Stimulated activated CD4-positive, alpha-beta T cell treated with anti-CD3 and anti-CD28 coated beads, Interleukin-4, amount 100 ng/mL, for 48 hours (primary cell): ENCODE results near the gene NCAN.

ENCODE experiments used
- DNase-seq, 2 donors: peaks; one replicate each; pipeline ENCODE4 v3.0.0-alpha.2; 2020; ENCODE audit warnings: low read depth in 2 of 2

The NCAN gene

DNA sequence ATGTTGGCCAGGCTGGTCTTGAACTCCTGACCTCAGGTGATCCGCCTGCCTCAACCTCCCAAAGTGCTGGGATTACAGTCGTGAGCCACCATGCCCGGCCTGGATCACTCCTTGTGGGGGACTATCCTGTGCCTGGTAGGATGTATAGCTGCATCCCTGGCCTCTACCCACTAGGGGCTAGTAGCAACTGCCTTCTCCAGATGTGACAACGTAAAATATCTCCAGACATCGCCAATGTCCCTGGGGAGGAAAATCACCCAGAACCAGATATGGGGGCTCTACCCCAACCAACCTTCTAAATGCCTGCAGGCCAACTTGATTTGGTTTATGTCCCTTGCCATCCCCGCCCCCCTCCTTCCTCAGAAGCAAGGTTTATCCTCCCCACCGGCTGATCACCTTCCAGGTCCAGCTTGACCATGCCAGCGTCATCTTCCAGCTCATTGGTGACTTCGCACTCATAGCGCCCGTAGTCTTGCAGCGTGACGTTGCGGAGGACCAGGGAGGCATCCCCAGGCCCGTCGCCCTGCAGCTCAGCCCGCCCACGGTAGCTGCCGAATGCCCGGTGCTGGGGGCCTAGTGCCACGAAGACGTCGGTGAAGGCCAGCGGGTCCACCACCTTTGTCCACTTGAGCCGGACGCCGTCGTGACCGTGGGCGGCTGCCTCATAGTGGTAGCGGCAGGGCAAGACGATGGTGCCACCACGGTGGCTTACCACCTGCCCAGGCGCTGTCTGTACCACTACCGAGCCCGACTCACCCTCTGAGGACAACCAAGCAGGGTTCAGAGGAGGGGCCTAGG lies 48.9 kb downstream of the NCAN start:
- no peak for DNase-seq

GRCh38 chr19:19261350-19262189 lies 49.8 kb downstream of the NCAN start:
- no peak for DNase-seq

DNA sequence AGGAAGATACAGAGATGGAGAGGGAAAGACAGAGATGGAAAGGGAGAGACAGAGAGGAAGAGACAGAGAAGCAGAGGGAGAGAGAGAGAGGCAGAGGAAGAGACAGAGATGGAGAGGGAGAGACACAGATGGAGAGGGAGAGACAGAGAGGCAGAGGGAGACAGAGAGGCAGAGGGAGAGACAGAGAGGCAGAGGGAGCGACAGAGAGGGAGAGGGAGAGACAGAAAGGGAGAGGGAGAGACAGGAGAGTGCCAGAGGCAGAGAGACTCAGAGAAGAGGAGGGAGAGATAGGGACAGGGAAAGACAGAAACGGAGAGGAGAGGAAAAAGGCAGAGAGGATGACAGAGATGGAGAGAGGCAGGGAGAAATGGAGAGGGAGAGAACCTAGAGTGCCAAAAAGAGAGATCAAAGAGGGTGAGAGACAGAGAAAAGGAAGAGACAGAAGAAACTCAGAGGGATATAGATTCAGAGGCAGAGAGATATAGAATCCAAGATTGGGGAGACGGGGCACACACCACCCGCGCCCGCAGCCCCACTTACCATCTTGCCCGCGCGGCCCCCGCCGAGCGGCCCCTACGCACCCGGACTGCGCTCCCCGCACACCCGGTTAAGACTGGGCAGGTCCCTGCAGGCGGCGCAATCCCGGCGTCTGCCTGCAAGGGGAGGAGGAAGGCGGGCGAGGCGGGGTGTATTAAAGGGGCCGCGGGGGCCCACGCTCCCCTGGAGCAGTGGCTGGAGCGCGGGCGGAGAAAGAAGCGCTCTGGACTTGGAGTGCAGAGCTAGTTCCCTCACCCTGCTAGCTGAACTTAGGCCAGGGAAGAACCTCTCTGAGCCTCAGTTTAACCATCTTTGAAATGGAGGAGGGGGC lies 50.7 kb downstream of the NCAN start:
- DNase-seq, result no peak

GRCh38 chr19:19263886-19264487 lies 52.2 kb downstream of the NCAN start:
- no peak for DNase-seq

- no peak for DNase-seq
Observed at GRCh38 chr19:19267305-19267704, 55.5 kb downstream of the NCAN start.

- DNase-seq, result no peak
Observed at GRCh38 chr19:19268453-19269385, 57.0 kb downstream of the NCAN start.

- DNase-seq, result no peak
Observed at GRCh38 chr19:19269952-19270694, 58.4 kb downstream of the NCAN start.

DNA sequence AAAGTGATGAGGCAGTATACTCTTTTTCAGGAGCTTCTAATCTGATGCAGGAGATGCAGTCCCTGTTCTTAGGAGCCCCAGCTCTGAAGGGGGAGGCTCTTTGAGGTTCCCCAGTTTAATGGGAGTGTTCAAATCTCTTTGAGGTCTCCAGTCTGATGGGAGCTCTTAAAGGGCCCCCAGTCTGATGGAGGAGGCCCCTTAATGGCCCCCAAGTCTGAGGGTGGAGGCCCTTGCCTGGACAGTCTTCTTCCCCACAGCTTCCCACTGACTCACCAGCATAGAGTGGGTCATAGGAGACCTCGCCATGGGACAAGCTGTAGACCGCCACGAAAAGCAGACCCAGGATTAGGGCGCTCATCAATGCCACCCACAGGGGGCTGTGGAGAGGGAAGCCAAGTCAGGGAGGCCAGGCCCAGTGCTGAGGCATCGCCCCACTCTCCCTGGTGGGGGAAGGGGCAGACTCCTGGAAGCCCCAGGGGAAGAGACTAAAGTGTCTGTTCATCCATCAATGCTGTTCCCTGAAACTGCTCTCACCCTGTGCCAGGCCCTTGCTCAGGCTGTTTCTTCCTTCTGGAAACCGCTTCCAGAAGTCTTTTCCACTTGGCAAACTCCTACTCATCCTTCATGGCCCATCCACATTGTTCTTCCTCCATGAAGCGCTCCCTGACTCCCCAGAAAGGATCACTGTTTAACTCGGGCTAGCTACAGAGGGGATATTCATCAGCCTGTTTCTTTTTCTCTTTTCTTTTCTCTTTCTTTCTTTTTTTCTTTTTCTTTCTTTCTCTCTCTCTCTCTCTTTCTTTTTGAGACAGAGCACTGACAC lies 59.2 kb downstream of the NCAN start:
- no peak for DNase-seq

DNA sequence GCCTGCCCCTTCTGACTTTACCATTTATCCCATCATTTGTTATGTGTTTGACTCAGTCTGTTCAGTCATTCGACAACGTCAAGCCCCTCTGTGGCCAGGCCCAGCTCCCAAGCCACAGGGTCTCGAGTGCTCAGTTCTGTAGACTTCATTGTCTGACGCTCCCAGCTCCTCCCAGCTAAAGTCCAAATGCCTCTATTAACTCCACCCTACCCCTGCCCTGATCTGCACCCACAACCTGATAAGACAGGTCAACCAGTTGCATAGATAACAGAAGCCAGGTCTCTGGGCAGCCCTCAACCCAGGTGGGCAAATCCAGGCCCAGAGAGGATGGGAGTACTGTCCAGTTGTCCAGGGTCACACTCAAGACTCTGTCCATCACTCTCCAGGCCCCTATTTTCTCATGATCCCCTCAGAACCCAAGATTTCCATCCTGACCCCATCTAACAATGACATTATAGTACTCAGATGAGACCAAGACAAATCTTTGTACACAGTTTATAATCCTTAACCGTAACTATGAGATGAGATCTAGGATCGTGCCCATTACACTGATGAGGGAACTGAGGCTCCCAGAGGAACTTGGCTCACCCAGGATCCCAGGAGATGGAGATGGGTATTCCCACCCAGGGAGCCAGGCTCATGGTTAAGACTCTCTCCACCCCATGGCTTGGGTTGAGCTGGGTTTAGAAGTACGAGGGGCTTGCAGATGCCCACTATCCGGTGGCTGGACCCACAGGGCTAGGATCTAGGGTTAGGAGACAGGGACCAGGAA lies 60.3 kb downstream of the NCAN start:
- DNase-seq, result no peak

- DNase-seq, result no peak
Observed at GRCh38 chr19:19274146-19274545, 62.4 kb downstream of the NCAN start.

GRCh38 chr19:19274716-19275565 lies 63.2 kb downstream of the NCAN start:
- DNase-seq, result no peak

- DNase-seq, result no peak
Observed at GRCh38 chr19:19276386-19276785, 64.6 kb downstream of the NCAN start.

GRCh38 chr19:19276851-19277250 lies 65.1 kb downstream of the NCAN start:
- DNase-seq, result no peak

DNA sequence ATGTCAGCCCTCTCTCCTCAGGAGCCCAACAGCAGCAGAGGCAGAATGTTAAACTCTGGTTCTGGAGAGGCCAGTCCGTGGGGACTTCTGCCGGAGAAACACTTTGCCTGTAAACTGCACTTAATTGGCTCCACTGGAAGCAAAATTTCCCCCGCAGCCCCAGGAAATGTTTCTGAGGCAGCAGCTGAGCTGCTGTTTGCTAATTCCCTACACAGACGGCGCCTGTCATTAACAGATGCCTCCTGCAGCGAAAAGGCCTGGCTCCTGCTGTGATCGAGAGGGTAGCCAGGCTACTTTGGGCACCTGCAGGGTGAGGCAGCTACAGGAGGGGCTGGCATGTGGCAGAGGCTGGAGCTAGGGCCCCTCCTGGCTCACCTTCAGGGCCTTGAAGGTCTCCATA lies 66.6 kb downstream of the NCAN start:
- no peak for DNase-seq

- DNase-seq, result no peak
Observed at GRCh38 chr19:19279062-19279612, 67.4 kb downstream of the NCAN start.

DNA sequence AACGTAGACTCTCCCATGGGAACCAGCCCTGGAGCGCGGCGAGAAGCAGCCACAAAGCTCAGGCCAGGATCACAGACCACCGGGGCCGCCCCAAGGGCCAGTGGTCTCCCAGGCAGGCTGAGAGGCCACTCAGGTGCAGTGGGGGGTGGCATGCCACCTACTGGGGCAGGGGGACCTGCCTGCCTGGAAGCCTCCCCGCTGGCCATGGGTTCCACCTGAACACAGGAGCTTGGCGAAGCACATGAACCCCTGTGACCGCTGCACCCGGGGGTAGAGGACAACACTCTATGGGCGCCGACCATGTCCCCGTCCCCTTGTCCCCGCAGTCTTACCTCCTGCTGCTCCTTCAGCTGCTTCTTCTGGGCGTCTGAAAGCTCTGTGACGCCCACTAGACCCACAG lies 68.1 kb downstream of the NCAN start:
- DNase-seq, result no peak

DNA sequence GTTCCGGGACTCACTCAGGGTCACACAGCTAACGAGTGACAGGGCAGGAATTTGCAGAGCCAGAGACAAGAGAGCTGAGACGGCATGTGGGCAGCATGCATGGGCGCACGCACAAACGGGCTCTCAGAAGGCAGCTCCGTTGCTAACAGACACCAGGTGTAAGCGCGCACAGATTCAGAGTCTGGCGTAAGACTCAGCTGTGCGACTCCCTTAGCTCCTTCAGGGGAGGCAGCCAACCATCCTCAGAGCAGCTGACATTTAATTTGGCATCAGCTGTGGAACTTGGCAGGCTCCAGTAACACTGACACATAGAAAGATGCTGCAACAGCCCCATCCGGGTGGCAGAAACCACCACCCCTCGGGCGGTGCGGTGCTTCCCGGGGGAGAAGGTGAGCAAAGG lies 68.8 kb downstream of the NCAN start:
- DNase-seq, result no peak
